Measurements from ENCODE around the gene SLCO1B1. TPM values are rescaled to one million over a fixed set of nuclear protein-coding genes. Genes with fewer than 3 reads are reported as not detected.
A peak's percentile ranks its signal among the peaks of the same experiment; 100 is the strongest.
"Not testable (repeated sequence)": the region's sequence is repeated elsewhere in the genome, so short reads cannot be mapped to it uniquely, and the experiment has no call there.

SLCO1B1 gene
- total and polyA plus RNA-seq, 5 experiments from 2014 or later: not detected

- no peaks in the 10 kb centered on the region for H3K4me1 Mint-ChIP-seq
- H3K36me3 Mint-ChIP-seq: no peaks in the 10 kb centered on the region
- no peak overlapping the region for H3K27ac Mint-ChIP-seq
- ATAC-seq (no peak), DNase-seq (no peak)
- no peak overlapping the region for H3K4me3 Mint-ChIP-seq
- POLR2A ChIA-PET: no interaction called here
- peaks cover 0 to 1% (median 0%) of the 10 kb centered on the region in 5 donors for H3K27me3 Mint-ChIP-seq
- H3K9me3 Mint-ChIP-seq: peaks cover 0 to 8% (median 0%) of the 10 kb centered on the region in 9 donors
Observed at GRCh38 chr12:21155522-21156351, 24.7 kb downstream of the SLCO1B1 start.

DNA sequence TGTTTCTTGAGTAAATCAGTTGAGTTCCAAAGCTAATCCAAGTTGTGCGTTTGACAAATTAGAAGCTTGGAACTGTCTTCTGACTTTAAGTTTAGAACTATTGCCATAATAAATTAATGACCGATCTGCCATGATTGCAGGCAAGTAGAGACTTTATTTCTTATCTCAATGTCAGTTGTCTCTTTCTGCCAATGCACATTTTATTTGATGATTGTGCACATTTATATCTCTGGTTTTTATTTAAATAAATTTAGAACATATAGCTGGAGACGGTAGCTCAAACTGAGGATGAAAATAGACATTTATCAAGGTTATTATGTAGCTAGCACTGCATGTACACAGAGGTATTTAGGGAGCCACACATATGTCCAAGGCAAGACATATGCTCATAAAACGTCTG, 34.1 kb downstream of the SLCO1B1 start:
- Mint-ChIP-seq H3K36me3 (peaks cover 0 to 10% (median 0%) of the 10 kb centered on the region in 3 donors), H3K4me1 (no peaks in the 10 kb centered on the region), H3K9me3 (peaks cover 0 to 15% (median 9%) of the 10 kb centered on the region in 9 donors), H3K27ac (no peak overlapping the region), H3K4me3 (no peak overlapping the region), H3K27me3 (peaks cover 0 to 4% (median 0%) of the 10 kb centered on the region in 5 donors)
- POLR2A ChIA-PET: no interaction called here
- DNase-seq (no peak), ATAC-seq (no peak)

DNA sequence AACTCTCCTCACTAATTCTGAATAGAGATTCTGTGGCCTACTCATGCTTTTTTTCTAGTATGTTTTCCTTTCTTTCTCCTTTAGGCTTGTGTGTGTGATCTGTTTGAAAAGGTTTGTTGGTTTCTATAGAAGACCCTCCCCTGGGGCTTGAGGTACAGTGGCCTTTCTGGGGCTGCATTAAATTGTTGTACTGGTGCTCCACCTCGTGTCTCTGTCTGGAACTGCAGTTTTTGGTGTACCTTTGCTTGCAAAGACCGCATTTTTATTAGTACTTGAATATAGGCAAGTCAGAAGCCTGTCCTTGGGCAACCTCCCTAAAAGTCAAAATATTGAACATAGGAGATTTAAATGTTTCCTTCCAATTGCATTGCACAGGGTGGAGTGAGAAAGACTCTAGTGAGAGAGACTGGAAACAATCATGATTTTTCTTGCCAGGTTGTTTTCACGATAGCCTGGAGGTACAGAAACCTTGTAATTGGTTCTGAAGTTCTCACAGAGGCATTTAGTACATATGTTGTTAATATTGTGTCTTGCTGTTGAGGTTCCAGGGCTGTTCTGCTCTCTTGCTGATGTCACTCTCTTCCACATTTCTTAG, 39.0 kb downstream of the SLCO1B1 start:
- ATAC-seq: no peak
- H3K4me3 Mint-ChIP-seq: no peak overlapping the region

DNA sequence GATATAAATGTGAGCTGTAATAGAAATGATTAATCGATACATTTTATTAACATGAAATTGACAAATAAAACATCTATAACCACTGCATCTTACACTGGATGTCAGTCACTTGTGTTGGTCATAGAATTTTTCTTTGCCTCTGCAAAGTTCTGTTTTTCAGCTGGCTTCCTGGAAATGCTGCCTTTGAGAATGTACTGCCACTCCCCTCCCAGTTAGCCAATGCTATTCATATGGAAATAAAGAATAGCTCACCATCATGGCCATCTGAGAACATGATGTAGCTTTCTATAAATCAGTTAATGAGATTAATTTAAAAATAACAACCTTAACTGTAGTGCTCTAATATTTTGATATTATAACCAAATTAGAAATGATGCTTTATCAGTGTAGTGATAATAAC, 41.1 kb downstream of the SLCO1B1 start:
- no peaks in the 10 kb centered on the region for H3K4me1 Mint-ChIP-seq
- POLR2A ChIA-PET: no interaction called here
- DNase-seq (no peak), ATAC-seq (no peak)
- no peak overlapping the region for H3K27ac Mint-ChIP-seq
- H3K36me3 Mint-ChIP-seq: peaks cover 0 to 13% (median 0%) of the 10 kb centered on the region in 3 donors
- H3K9me3 Mint-ChIP-seq: peaks cover 0 to 15% (median 11%) of the 10 kb centered on the region in 9 donors
- H3K4me3 Mint-ChIP-seq: no peak overlapping the region
- H3K27me3 Mint-ChIP-seq: no peaks in the 10 kb centered on the region

More for the DNA sequence above, 39.0 kb downstream of the SLCO1B1 start:
- POLR2A ChIA-PET: no interaction called here
- DNase-seq: peak in 3 of 10 donors; percentile 2 to 7 (median 3)
- H3K4me1 Mint-ChIP-seq: no peaks in the 10 kb centered on the region
- H3K36me3 Mint-ChIP-seq: peaks cover 0 to 13% (median 0%) of the 10 kb centered on the region in 3 donors
- no peak overlapping the region for H3K27ac Mint-ChIP-seq
- peaks cover 0 to 15% (median 11%) of the 10 kb centered on the region in 9 donors for H3K9me3 Mint-ChIP-seq
- H3K27me3 Mint-ChIP-seq: peaks cover 0 to 4% (median 0%) of the 10 kb centered on the region in 5 donors

- DNase-seq: no peak
- H3K9me3 Mint-ChIP-seq: peaks cover 0 to 7% (median 0%) of the 10 kb centered on the region in 9 donors
- no peak overlapping the region for H3K27ac Mint-ChIP-seq
- H3K27me3 Mint-ChIP-seq: peaks cover 0 to 9% (median 0%) of the 10 kb centered on the region in 5 donors
- ATAC-seq: no peak
- POLR2A ChIA-PET: no interaction called here
- H3K4me1 Mint-ChIP-seq: no peaks in the 10 kb centered on the region
- no peak overlapping the region for H3K4me3 Mint-ChIP-seq
- H3K36me3 Mint-ChIP-seq: no peaks in the 10 kb centered on the region
Observed at GRCh38 chr12:21183721-21184275, 52.8 kb downstream of the SLCO1B1 start.

DNA sequence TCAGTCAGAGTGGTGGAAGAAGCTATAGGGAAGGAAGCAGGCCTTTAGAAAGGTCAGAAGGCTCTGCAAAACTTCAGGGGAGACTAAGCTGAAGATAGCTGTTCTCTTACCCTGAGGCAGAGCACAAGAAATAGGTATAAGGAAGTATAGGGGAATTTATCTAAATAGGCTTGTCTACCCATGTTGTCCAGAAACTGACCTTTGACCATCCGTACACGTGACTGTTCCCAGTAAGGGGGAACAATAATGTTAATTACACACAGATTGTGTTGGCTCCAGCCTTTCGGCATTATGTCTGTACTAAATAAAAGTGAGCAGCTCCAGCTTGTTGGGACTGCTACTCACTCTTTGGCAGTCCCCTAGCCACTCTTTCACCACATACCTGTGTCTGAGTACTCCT, 59.0 kb downstream of the SLCO1B1 start:
- ATAC-seq (no peak), DNase-seq (no peak)
- H3K27ac Mint-ChIP-seq: no peak overlapping the region
- H3K36me3 Mint-ChIP-seq: no peaks in the 10 kb centered on the region
- H3K27me3 Mint-ChIP-seq: peaks cover 0 to 2% (median 0%) of the 10 kb centered on the region in 5 donors
- POLR2A ChIA-PET: no interaction called here
- no peak overlapping the region for H3K4me3 Mint-ChIP-seq
- H3K9me3 Mint-ChIP-seq: peaks cover 0 to 19% (median 8%) of the 10 kb centered on the region in 9 donors
- no peaks in the 10 kb centered on the region for H3K4me1 Mint-ChIP-seq

- H3K4me1 Mint-ChIP-seq, H3K36me3 Mint-ChIP-seq, ATAC-seq, POLR2A ChIA-PET, DNase-seq, H3K27ac Mint-ChIP-seq, H3K27me3 Mint-ChIP-seq, H3K4me3 Mint-ChIP-seq: not testable (repeated sequence)
- H3K9me3 Mint-ChIP-seq: peaks cover 0 to 12% (median 0%) of the 10 kb centered on the region in 9 donors
Observed at GRCh38 chr12:21214433-21214832, 83.4 kb downstream of the SLCO1B1 start.

DNA sequence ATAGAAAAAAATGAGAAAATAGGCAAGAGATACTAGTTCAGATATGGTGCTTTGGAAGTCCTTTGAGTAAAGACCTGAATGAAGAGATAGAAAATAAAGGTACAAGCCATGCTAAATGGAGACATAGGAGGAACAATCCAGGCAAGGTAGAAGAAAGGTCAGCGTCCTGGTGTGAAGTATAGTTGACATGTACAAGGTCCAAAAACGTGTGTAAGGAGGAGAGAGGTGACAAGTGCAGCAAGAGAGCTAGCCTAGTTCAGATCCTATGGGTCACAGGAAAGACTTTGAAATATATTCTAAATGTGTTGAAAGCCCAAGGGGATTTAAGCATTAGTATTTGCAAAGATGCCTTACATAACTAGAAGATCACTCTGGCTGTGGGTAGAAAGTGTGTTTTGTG, 88.2 kb downstream of the SLCO1B1 start:
- Mint-ChIP-seq H3K4me1 (no peaks in the 10 kb centered on the region), H3K27ac (no peak overlapping the region), H3K4me3 (no peak overlapping the region), H3K9me3 (peaks cover 0 to 9% (median 0%) of the 10 kb centered on the region in 9 donors), H3K36me3 (no peaks in the 10 kb centered on the region), H3K27me3 (peaks cover 0 to 5% (median 1%) of the 10 kb centered on the region in 5 donors)
- POLR2A ChIA-PET: no interaction called here
- ATAC-seq: no peak
- no peak for DNase-seq

GRCh38 chr12:21220266-21220665, 89.3 kb downstream of the SLCO1B1 start:
- H3K36me3 Mint-ChIP-seq: no peaks in the 10 kb centered on the region
- peaks cover 0 to 3% (median 0%) of the 10 kb centered on the region in 9 donors for H3K9me3 Mint-ChIP-seq
- POLR2A ChIA-PET: no interaction called here
- ATAC-seq (no peak), DNase-seq (no peak)
- H3K27me3 Mint-ChIP-seq: peaks cover 0 to 5% (median 1%) of the 10 kb centered on the region in 5 donors
- no peaks in the 10 kb centered on the region for H3K4me1 Mint-ChIP-seq
- no peak overlapping the region for H3K4me3 Mint-ChIP-seq
- no peak overlapping the region for H3K27ac Mint-ChIP-seq

GRCh38 chr12:21221072-21221471, 90.1 kb downstream of the SLCO1B1 start:
- no peaks in the 10 kb centered on the region for H3K9me3 Mint-ChIP-seq
- H3K36me3 Mint-ChIP-seq: no peaks in the 10 kb centered on the region
- ATAC-seq (no peak), DNase-seq (no peak)
- H3K4me3 Mint-ChIP-seq: no peak overlapping the region
- POLR2A ChIA-PET: no interaction called here
- H3K27me3 Mint-ChIP-seq: peaks cover 0 to 5% (median 0%) of the 10 kb centered on the region in 5 donors
- H3K27ac Mint-ChIP-seq: no peak overlapping the region
- no peaks in the 10 kb centered on the region for H3K4me1 Mint-ChIP-seq

GRCh38 chr12:21221778-21222177, 90.8 kb downstream of the SLCO1B1 start:
- POLR2A ChIA-PET: no interaction called here
- H3K27ac Mint-ChIP-seq: no peak overlapping the region
- no peak for DNase-seq
- H3K36me3 Mint-ChIP-seq: no peaks in the 10 kb centered on the region
- no peaks in the 10 kb centered on the region for H3K4me1 Mint-ChIP-seq
- H3K27me3 Mint-ChIP-seq: peaks cover 0 to 5% (median 0%) of the 10 kb centered on the region in 5 donors
- ATAC-seq: no peak
- H3K9me3 Mint-ChIP-seq: no peaks in the 10 kb centered on the region
- no peak overlapping the region for H3K4me3 Mint-ChIP-seq

DNA sequence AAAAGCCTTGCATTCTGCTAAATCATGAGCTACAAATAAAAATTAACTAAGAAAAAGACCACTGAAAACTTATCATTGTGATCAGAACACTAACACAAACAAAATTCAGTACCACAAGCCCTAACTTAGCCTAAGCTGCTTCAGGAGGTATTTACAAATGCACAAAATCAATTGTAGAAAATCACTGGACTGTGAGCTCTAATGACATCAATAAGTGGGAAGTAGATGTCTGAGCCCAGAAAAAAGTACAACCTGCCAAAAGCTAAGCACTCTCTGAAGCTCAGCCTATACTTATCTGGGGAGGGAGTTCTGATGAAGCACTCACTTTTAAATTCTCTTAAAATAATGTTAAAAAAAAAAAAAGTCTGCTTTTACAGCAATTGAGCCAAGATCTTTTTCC, 92.9 kb downstream of the SLCO1B1 start:
- no peak for ATAC-seq

GRCh38 chr12:21234395-21234794, 103.4 kb downstream of the SLCO1B1 start:
- Mint-ChIP-seq H3K27me3 (peaks cover 1 to 8% (median 4%) of the 10 kb centered on the region in 5 donors), H3K36me3 (no peaks in the 10 kb centered on the region), H3K9me3 (peaks cover 0 to 6% (median 0%) of the 10 kb centered on the region in 9 donors), H3K27ac (no peak overlapping the region), H3K4me3 (no peak overlapping the region), H3K4me1 (no peaks in the 10 kb centered on the region)
- ATAC-seq (no peak), DNase-seq (no peak)
- POLR2A ChIA-PET: no interaction called here

More for the DNA sequence above, 92.9 kb downstream of the SLCO1B1 start:
- no peak for DNase-seq
- no peaks in the 10 kb centered on the region for H3K9me3 Mint-ChIP-seq
- H3K27ac Mint-ChIP-seq: no peak overlapping the region
- H3K36me3 Mint-ChIP-seq: no peaks in the 10 kb centered on the region
- peaks cover 0 to 2% (median 0%) of the 10 kb centered on the region in 5 donors for H3K27me3 Mint-ChIP-seq
- POLR2A ChIA-PET: interaction anchor here (0.7 kb wide), 1 partner anchor 27 kb away, joined by 4 read pairs; no protein-coding TSS in a partner anchor
- no peak overlapping the region for H3K4me3 Mint-ChIP-seq
- no peaks in the 10 kb centered on the region for H3K4me1 Mint-ChIP-seq

Data from naive thymus-derived CD8-positive, alpha-beta T cell (primary cell).